H1 (cell line): Measurements from ENCODE around the gene CAP1. TPM values are rescaled to one million over a fixed set of nuclear protein-coding genes. Genes with fewer than 3 reads are reported as not detected.

ENCODE experiments used
- ATF3 ChIP-seq: IDR thresholded peaks from 2 replicates; pipeline ENCODE4 v1.6.1; 2011; ENCODE audit warnings: low read depth, mild to moderate bottlenecking, low read length; ENCODE audit not compliant: insufficient read depth
- BCL11A ChIP-seq, 2 experiments: IDR thresholded peaks; one replicate each; pipeline ENCODE4 v1.6.1; 2011; ENCODE audit warnings: low read depth in 2 of 2, low read length in 2 of 2, mild to moderate bottlenecking in 2 of 2
- BRCA1 ChIP-seq: IDR thresholded peaks from 2 replicates; pipeline ENCODE4 v1.6.1; 2012; ENCODE audit warnings: low read depth, low read length, improper control_type of control experiment
- CHD2 ChIP-seq: IDR thresholded peaks from 2 replicates; pipeline ENCODE4 v1.6.1; 2012; ENCODE audit warnings: low read length, improper control_type of control experiment
- SAP30 ChIP-seq: fragments of 300-600 bp; sonication (generic); IDR thresholded peaks from 2 replicates; pipeline ENCODE4 v1.7.1; 2012; ENCODE audit warnings: low read length, moderate library complexity, mild to moderate bottlenecking, inconsistent platforms; ENCODE audit not compliant: insufficient read depth, insufficient replicate concordance
- SIX5 ChIP-seq: IDR thresholded peaks from 2 replicates; pipeline ENCODE4 v1.6.1; 2011; ENCODE audit warnings: mild to moderate bottlenecking, low read depth, low read length
- SUZ12 ChIP-seq: fragments of 200-600 bp; sonication (generic); IDR thresholded peaks from 2 replicates; pipeline ENCODE4 v1.6.1; 2012; ENCODE audit warnings: mild to moderate bottlenecking, inconsistent platforms, low read length, moderate library complexity, mixed read lengths
- TBP ChIP-seq: IDR thresholded peaks from 2 replicates; pipeline ENCODE4 v1.6.1; 2011; ENCODE audit warnings: low read depth, low read length, improper control_type of control experiment
- polyA plus RNA-seq, 7 experiments: library from polyadenylated mRNA; depleted of rRNA in 3 of 7; stranded (reverse) in 5 of 7; unstranded in 2 of 7; fragments of >200 nt in 5 of 7; fragments of 200-250 nt in 2 of 7; gene quantifications; 1 replicate in 5 of 7; 2 replicates in 1 of 7; 4 replicates in 1 of 7; pipeline versions ENCODE4 v1.2.1 to v1.2.3, GENCODE V29; 2011 to 2013; ENCODE audit warnings: missing spikeins in 2 of 7, mixed read lengths in 2 of 7
- total RNA-seq: library from RNA; stranded (reverse); fragmentation: NEBNext Ultra II Directional; extraction: Animal tissue kit (Norgen Biotek cat#: 25700); gene quantifications from 2 replicates; pipeline ENCODE4 v1.2.1, GENCODE V29; 2021

Gene CAP1
- total and polyA plus RNA-seq, 2 of the 8 experiments (the other 6 are each of a cell fraction or from before 2014, with no cell fraction given): 140 to 295 TPM

- TF ChIP-seq SUZ12 (no peak), ATF3 (no peak), CHD2 (no peak), SIX5 (no peak), BCL11A (IDR thresholded peaks at IDR 0.05; ENCODE audit: low read depth in 2 of 2, low read length in 2 of 2) (no peak), SAP30 (no peak), BRCA1 (no peak), TBP (no peak)
These were observed 27.3 kb downstream of the CAP1 start (continued) for GRCh38 chr1:40067851-40068250.
